ENCODE measurements around the gene PER1. TPM values are rescaled to one million over a fixed set of nuclear protein-coding genes. Genes with fewer than 3 reads are reported as not detected.
"Not testable (repeated sequence)": the region's sequence is repeated elsewhere in the genome, so short reads cannot be mapped to it uniquely, and the experiment has no call there.

Gene PER1
- total RNA-seq, 5 donors from 2014 or later (not counting 1 experiment from before 2014, with no cell fraction given), result 62.6 to 1,675 (median 82.4) TPM

DNA sequence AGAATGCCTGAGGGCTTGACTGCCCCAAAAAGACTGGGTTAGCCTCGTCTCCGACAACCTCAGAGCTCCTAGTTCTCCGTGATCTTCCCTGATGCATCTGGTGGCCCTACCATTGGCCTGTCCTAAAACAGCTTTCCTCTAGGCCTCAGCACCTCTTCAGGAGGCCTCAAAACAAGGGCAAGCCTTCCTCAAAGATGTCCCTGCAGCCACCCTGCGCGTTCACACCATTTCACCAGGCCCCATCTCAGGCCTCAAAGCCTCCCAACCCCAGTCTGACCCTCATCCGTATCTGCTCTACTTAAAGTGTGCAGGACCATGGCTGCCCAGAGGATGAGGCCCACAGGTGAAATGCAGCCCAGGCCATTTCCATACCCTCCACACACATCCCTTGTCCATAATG is 41.3 kb downstream of the PER1 start:
- H3K36me3 ChIP-seq (ENCODE audit: control insufficient read depth in 2 of 2, extremely low read depth in 1 of 2, insufficient read depth in 1 of 2, low read length in 1 of 2), result no peaks in the 10 kb centered on the region
- DNase-seq (no peak), ATAC-seq (replicated peaks in 1 of 4) (no peak)
- H3K4me3 ChIP-seq (ENCODE audit: control insufficient read depth in 1 of 2, extremely low read depth in 1 of 2, low read length in 1 of 2), result no peak overlapping the region
- peaks cover 0 to 4% (median 4%) of the 10 kb centered on the region in 3 donors for H3K4me1 Mint-ChIP-seq
- H3K9me3 Mint-ChIP-seq, result no peaks in the 10 kb centered on the region
- H3K9me3 ChIP-seq, result no peaks in the 10 kb centered on the region
- H3K4me3 Mint-ChIP-seq, result peak overlapping the region in 2 of 3 donors; percentile 16 to 47
- 96% methylated on average over 6 of the region's 6 CpGs for WGBS (ENCODE audit: insufficient coverage)
- H3K4me1 ChIP-seq (ENCODE audit: control insufficient read depth in 1 of 2, extremely low read depth in 1 of 2, insufficient read depth in 2 of 2, low read length in 2 of 2), result peaks cover 0 to 10% of the 10 kb centered on the region in 2 experiments
- H3K36me3 Mint-ChIP-seq, result no peaks in the 10 kb centered on the region
- ChIA-PET CTCF (interaction anchor here (0.6 to 2.4 kb wide), 15 partner anchors 8 to 789 kb away, joined by 3 to 14 read pairs (median 5); no protein-coding TSS in a partner anchor), POLR2A (interaction anchor here (0.6 to 0.9 kb wide), 2 partner anchors 31 to 436 kb away, joined by 3 to 5 read pairs; no protein-coding TSS in a partner anchor)
- peaks cover 23 to 38% of the 10 kb centered on the region in 2 donors for H3K27me3 Mint-ChIP-seq
- H3K27ac ChIP-seq (ENCODE audit: low read length), result no peak overlapping the region
- peaks cover 8 to 70% of the 10 kb centered on the region in 2 experiments for H3K27me3 ChIP-seq (replicated peaks in 1 of 2; ENCODE audit: control insufficient read depth in 2 of 2, extremely low read depth in 1 of 2, insufficient read depth in 2 of 2, low read length in 1 of 2)
- H3K27ac Mint-ChIP-seq, result no peak overlapping the region

DNA sequence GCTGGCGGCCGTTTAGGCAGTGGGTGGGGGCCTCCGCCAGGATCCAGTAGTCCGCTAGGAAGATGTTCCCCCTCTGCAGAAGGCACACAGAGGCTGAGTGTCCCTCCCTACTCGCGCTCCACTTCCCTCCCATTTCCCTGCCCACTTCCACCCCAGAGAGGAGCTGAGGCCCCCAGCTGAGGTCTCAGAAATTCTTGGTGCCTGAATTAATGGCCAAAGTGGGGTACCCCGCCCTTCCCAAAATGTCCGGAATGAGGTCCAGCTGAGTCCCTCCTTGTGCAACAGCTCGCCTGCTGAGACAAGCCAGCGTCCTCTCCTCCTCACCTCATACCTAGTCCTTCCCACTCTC is 41.8 kb downstream of the PER1 start:
- H3K27ac ChIP-seq (ENCODE audit: low read length), result no peak overlapping the region
- no peaks in the 10 kb centered on the region for H3K9me3 ChIP-seq
- Mint-ChIP-seq H3K4me3 (peak overlapping the region in 2 of 3 donors; percentile 47 to 60), H3K27ac (no peak overlapping the region), H3K27me3 (peaks cover 20 to 34% of the 10 kb centered on the region in 2 donors), H3K4me1 (peaks cover 0 to 4% (median 4%) of the 10 kb centered on the region in 3 donors), H3K9me3 (no peaks in the 10 kb centered on the region), H3K36me3 (no peaks in the 10 kb centered on the region)
- ChIA-PET CTCF (interaction anchor here (0.6 to 2.4 kb wide), 18 partner anchors 9 to 789 kb away, joined by 3 to 14 read pairs (median 5); no protein-coding TSS in a partner anchor), POLR2A (interaction anchor here (0.6 to 0.9 kb wide), 2 partner anchors 31 to 435 kb away, joined by 3 to 5 read pairs; no protein-coding TSS in a partner anchor)
- 36% methylated on average over 4 of the region's 10 CpGs for WGBS (ENCODE audit: insufficient coverage)
- DNase-seq, result no peak
- peaks cover 5 to 66% of the 10 kb centered on the region in 2 experiments for H3K27me3 ChIP-seq (replicated peaks in 1 of 2; ENCODE audit: control insufficient read depth in 2 of 2, extremely low read depth in 1 of 2, insufficient read depth in 2 of 2, low read length in 1 of 2)
- no peak for ATAC-seq (replicated peaks in 1 of 4)
- peaks cover 0 to 10% of the 10 kb centered on the region in 2 experiments for H3K4me1 ChIP-seq (ENCODE audit: control insufficient read depth in 1 of 2, extremely low read depth in 1 of 2, insufficient read depth in 2 of 2, low read length in 2 of 2)
- H3K36me3 ChIP-seq (ENCODE audit: control insufficient read depth in 2 of 2, extremely low read depth in 1 of 2, insufficient read depth in 1 of 2, low read length in 1 of 2), result no peaks in the 10 kb centered on the region
- peak overlapping the region in 1 of 2 donors; percentile 46 for H3K4me3 ChIP-seq (ENCODE audit: control insufficient read depth in 1 of 2, extremely low read depth in 1 of 2, low read length in 1 of 2)

DNA sequence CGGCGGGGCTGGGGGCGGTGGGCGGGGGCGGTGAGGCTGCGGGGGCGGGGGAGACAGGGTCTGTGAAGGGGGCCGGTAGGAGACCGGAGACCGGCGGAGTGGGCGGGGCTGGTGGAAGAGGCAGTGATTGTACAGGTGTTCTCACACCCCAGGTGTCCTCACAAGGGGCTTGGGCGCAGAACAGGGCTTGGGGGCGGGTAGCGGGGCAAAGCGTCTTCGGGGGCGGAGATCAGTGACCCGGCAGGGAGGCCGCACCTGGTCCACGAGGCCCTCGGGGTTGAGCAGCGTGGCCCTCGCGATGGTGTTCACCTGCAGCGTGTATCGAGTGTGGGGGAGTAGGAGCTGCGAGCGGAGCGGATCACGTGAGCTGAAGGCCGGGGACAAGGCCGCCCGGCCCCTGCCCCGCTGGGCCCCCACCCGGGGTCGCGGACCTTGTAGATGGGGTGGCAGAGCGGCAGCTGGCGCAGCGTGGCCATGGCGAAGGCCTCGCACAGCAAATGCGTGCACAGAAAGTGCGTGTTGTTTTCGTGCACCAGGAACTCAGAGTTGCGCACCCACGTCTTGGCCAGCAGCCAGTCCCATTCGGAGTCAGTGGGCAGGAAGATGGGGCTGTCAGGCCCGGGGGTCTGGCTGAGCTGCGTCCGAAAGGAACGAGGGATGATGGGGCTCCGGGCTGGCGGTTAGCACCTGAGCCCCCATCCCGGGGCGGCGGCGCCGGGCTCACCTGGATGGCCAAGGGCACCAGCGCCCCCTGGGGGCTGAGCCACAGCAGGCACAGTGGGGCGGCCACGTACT is 42.3 kb downstream of the PER1 start:
- 18% methylated on average over 54 of the region's 63 CpGs for WGBS (ENCODE audit: insufficient coverage)
- H3K9me3 Mint-ChIP-seq, result no peaks in the 10 kb centered on the region
- CTCF ChIA-PET, result interaction anchor here (0.7 to 2.4 kb wide), 14 partner anchors 10 to 138 kb away, joined by 3 to 14 read pairs (median 6); no protein-coding TSS in a partner anchor

DNA sequence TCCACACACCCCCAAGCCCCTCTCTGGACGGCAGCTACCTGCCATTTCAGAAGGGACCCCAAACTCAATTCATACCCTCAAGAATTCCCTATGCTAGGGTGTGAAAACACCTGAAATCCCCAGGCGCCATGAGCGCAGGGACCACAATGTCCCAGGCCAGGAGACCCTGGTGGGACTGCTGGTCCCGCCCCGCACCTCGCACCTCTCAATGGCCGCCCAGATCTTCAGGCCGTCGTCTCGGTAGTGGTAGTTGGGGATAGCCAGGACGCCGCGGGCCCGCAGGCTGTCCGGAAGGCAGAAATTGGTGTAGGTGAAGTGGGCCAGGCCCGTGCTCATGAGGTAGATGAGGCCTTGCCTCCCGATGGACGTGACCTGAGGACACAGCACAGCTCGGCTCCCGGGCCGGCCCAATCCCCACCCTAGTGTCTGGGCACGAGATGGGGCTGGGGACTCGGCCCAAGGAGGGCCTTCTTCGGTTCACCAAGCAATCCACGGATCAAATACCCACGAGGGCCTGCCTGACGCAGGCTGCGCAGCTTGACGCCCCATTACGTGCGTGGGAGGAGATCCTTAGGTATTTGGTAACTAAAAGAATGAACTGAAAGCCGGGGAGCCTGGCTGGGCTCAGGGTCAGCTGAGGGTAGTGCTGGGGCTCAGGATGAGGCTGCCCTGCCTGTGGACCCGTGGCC is 43.1 kb downstream of the PER1 start:
- H3K4me3 ChIP-seq (ENCODE audit: control insufficient read depth in 1 of 2, extremely low read depth in 1 of 2, low read length in 1 of 2), result no peak overlapping the region
- H3K9me3 ChIP-seq, result no peaks in the 10 kb centered on the region
- ChIA-PET POLR2A (no interaction called here), CTCF (interaction anchor here (1.0 to 2.4 kb wide), 6 partner anchors 10 to 49 kb away, joined by 6 to 14 read pairs (median 12); no protein-coding TSS in a partner anchor)
- Mint-ChIP-seq H3K36me3 (no peaks in the 10 kb centered on the region), H3K9me3 (no peaks in the 10 kb centered on the region), H3K27me3 (peaks cover 7 to 22% of the 10 kb centered on the region in 2 donors), H3K4me1 (peaks cover 0 to 4% (median 4%) of the 10 kb centered on the region in 3 donors), H3K27ac (no peak overlapping the region), H3K4me3 (peak overlapping the region in 2 of 3 donors; percentile 13 to 60)
- ATAC-seq (replicated peaks in 1 of 4), result no peak
- 90% methylated on average over 21 of the region's 33 CpGs for WGBS (ENCODE audit: insufficient coverage)
- H3K27ac ChIP-seq (ENCODE audit: low read length), result no peak overlapping the region
- no peak for DNase-seq
- H3K36me3 ChIP-seq (ENCODE audit: control insufficient read depth in 2 of 2, extremely low read depth in 1 of 2, insufficient read depth in 1 of 2, low read length in 1 of 2), result no peaks in the 10 kb centered on the region
- peaks cover 0 to 61% of the 10 kb centered on the region in 2 experiments for H3K27me3 ChIP-seq (replicated peaks in 1 of 2; ENCODE audit: control insufficient read depth in 2 of 2, extremely low read depth in 1 of 2, insufficient read depth in 2 of 2, low read length in 1 of 2)
- H3K4me1 ChIP-seq (ENCODE audit: control insufficient read depth in 1 of 2, extremely low read depth in 1 of 2, insufficient read depth in 2 of 2, low read length in 2 of 2), result peaks cover 0 to 10% of the 10 kb centered on the region in 2 experiments

More for the DNA sequence above, 42.3 kb downstream of the PER1 start:
- Mint-ChIP-seq H3K27ac (no peak overlapping the region), H3K36me3 (no peaks in the 10 kb centered on the region), H3K4me1 (peaks cover 0 to 4% (median 4%) of the 10 kb centered on the region in 3 donors), H3K27me3 (peaks cover 14 to 29% of the 10 kb centered on the region in 2 donors), H3K4me3 (peak overlapping the region; percentile 60 to 73 (median 68))
- Histone ChIP-seq H3K9me3 (no peaks in the 10 kb centered on the region), H3K36me3 (ENCODE audit: control insufficient read depth in 2 of 2, extremely low read depth in 1 of 2, insufficient read depth in 1 of 2, low read length in 1 of 2) (no peaks in the 10 kb centered on the region), H3K4me1 (ENCODE audit: control insufficient read depth in 1 of 2, extremely low read depth in 1 of 2, insufficient read depth in 2 of 2, low read length in 2 of 2) (peaks cover 0 to 10% of the 10 kb centered on the region in 2 experiments), H3K4me3 (ENCODE audit: control insufficient read depth in 1 of 2, extremely low read depth in 1 of 2, low read length in 1 of 2) (peak overlapping the region; percentile 46 to 59), H3K27ac (ENCODE audit: low read length) (no peak overlapping the region), H3K27me3 (replicated peaks in 1 of 2; ENCODE audit: control insufficient read depth in 2 of 2, extremely low read depth in 1 of 2, insufficient read depth in 2 of 2, low read length in 1 of 2) (peaks cover 0 to 63% of the 10 kb centered on the region in 2 experiments)
- POLR2A ChIA-PET, result interaction anchor here in 1 of 2 donors (0.9 kb wide), 1 partner anchor 30 kb away, joined by 3 read pairs; no protein-coding TSS in a partner anchor
- ATAC-seq (replicated peaks in 1 of 4) (peak; percentile 95 to 98 (median 98)), DNase-seq (peak; percentile 60 to 90 (median 77))

DNA sequence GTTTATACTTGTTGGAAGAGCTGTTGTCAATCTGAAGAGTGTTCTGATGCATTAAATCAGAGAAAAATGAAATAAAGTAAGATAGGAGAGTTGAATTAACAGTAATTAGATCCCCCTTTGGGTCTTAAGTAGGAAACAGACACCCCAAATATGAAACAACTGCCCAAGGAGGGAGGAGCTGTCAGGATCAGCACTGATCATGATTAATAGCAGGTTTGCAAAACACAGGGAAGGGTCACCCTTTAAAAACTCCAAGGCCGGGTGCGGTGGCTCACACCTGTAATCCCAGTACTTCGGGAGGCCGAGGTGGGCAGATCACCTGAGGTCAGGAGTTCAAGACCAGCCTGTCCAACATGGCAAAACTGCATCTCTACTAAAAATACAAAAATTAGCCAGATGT is 45.2 kb downstream of the PER1 start:
- not testable (repeated sequence) for H3K27me3 Mint-ChIP-seq; H3K27ac ChIP-seq (ENCODE audit: low read length); H3K27ac Mint-ChIP-seq; H3K36me3 ChIP-seq (ENCODE audit: control insufficient read depth in 2 of 2, extremely low read depth in 1 of 2, insufficient read depth in 1 of 2, low read length in 1 of 2); H3K36me3 Mint-ChIP-seq; DNase-seq; H3K9me3 ChIP-seq; H3K4me3 ChIP-seq (ENCODE audit: control insufficient read depth in 1 of 2, extremely low read depth in 1 of 2, low read length in 1 of 2); H3K9me3 Mint-ChIP-seq; ATAC-seq (replicated peaks in 1 of 4); H3K4me1 Mint-ChIP-seq; H3K4me3 Mint-ChIP-seq
- Histone ChIP-seq H3K27me3 (replicated peaks in 1 of 2; ENCODE audit: control insufficient read depth in 2 of 2, extremely low read depth in 1 of 2, insufficient read depth in 2 of 2, low read length in 1 of 2) (peaks cover 0 to 50% of the 10 kb centered on the region in 2 experiments), H3K4me1 (ENCODE audit: control insufficient read depth in 1 of 2, extremely low read depth in 1 of 2, insufficient read depth in 2 of 2, low read length in 2 of 2) (peaks cover 0 to 10% of the 10 kb centered on the region in 2 experiments)
- POLR2A ChIA-PET, result interaction anchor here in 1 of 2 donors (1.3 kb wide), 1 partner anchor 23 kb away, joined by 3 read pairs; no protein-coding TSS in a partner anchor
- 91% methylated on average over 4 of the region's 4 CpGs for WGBS (ENCODE audit: insufficient coverage)
- CTCF ChIA-PET, result interaction anchor here in 1 of 2 donors (0.6 kb wide), 1 partner anchor 137 kb away, joined by 4 read pairs; no protein-coding TSS in a partner anchor

DNA sequence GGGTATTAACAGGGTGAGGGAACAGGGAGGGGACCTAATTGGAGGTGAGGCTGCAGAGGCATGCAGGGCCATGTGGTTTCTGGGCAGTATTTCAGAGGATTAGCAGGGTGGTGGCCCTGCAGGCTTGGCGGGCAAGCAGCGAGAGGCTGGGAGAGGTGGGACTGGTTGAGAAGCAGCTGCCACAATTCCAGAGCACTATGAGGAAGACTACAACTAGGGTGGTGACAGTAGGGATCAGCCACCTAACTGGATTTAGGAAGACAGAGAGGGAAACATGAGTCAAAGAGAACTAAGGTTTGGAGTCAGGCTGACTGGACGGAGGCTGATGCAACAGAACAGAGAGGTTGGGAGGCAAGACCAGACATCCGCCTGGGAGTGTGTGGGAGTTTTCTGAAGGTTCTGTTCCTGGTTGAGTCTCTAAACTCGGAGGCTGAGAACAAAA is 46.2 kb downstream of the PER1 start:
- H3K4me1 ChIP-seq (ENCODE audit: control insufficient read depth in 1 of 2, extremely low read depth in 1 of 2, insufficient read depth in 2 of 2, low read length in 2 of 2), result peaks cover 0 to 10% of the 10 kb centered on the region in 2 experiments
- Mint-ChIP-seq H3K27me3 (peaks cover 0 to 1% of the 10 kb centered on the region in 2 donors), H3K4me1 (peaks cover 0 to 4% (median 4%) of the 10 kb centered on the region in 3 donors), H3K9me3 (no peaks in the 10 kb centered on the region), H3K4me3 (no peak overlapping the region), H3K27ac (no peak overlapping the region), H3K36me3 (no peaks in the 10 kb centered on the region)
- CTCF ChIA-PET, result interaction anchor here in 1 of 2 donors (0.6 kb wide), 1 partner anchor 137 kb away, joined by 3 read pairs; no protein-coding TSS in a partner anchor
- H3K9me3 ChIP-seq, result no peaks in the 10 kb centered on the region
- peaks cover 0 to 40% of the 10 kb centered on the region in 2 experiments for H3K27me3 ChIP-seq (replicated peaks in 1 of 2; ENCODE audit: control insufficient read depth in 2 of 2, extremely low read depth in 1 of 2, insufficient read depth in 2 of 2, low read length in 1 of 2)
- POLR2A ChIA-PET, result no interaction called here
- no peaks in the 10 kb centered on the region for H3K36me3 ChIP-seq (ENCODE audit: control insufficient read depth in 2 of 2, extremely low read depth in 1 of 2, insufficient read depth in 1 of 2, low read length in 1 of 2)
- 66% methylated on average over 2 of the region's 5 CpGs for WGBS (ENCODE audit: insufficient coverage)
- ATAC-seq (replicated peaks in 1 of 4) (no peak), DNase-seq (no peak)
- no peak overlapping the region for H3K4me3 ChIP-seq (ENCODE audit: control insufficient read depth in 1 of 2, extremely low read depth in 1 of 2, low read length in 1 of 2)
- no peak overlapping the region for H3K27ac ChIP-seq (ENCODE audit: low read length)

All from T-cell (primary cell).